Activated naive CD4-positive, alpha-beta T cell treated with anti-CD3 and anti-CD28 coated beads, Interleukin-2, amount 50 U/mL, for 16 hours (primary cell): ENCODE results near the gene SUMF1.

ENCODE experiments used
- DNase-seq: peaks from one replicate; pipeline ENCODE4 v3.0.0-alpha.2; 2020

SUMF1 gene

DNA sequence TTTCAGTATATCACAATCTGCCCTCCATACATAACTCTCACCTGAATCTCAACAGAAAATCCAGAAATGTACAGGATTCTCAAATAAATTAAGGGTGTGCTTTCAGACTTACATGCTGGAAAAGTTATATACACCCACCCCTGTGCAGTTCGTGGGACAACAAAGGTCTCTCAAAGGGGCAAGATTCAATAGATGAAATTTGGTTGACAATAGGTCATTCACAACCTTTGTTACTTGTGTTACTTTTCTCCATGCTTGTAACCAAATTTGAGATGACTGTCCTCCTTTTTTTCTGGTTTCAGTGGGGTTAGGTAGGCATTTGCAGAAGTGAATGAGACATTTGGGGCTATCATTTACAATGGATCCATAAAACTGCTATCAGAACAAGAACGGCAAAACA lies 91.2 kb downstream of the SUMF1 start:
- DNase-seq, result no peak

DNA sequence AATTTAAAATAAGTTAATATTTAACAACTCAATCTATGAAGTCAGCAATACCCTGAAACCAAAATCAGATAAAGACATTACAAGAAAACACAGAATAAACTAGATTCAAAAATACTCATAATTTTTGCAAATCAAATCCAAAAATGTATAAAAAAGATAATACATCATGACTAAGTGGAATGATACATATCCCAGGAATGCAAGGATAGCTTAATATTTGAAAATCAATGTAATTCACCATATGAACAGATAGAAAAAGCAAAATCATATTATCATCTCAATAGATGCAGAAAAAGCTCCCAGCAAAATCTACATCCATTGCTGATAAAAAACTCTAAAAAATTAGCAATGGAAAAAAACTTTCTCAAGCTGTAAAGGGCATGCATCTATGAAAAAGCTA lies 93.4 kb downstream of the SUMF1 start:
- no peak for DNase-seq

DNA sequence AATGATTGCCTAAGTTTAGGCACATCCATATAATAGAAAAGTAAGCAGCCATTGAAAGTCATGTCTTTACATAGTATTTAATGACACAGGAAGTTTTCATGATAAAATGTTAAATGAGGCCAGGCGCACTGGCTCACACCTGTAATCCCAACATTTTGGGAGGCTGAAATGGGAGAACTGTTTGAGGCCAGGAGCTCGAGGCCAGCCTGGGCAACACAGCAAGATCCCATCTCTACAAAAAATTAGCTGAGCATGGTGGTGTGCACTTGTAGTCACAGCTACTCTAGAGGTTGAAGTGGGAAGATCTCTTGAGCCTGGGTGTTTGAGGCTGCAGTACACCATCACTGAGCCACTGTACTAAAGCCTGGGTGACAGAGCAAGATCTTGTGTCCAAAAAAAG lies 104.5 kb downstream of the SUMF1 start:
- no peak for DNase-seq

DNA sequence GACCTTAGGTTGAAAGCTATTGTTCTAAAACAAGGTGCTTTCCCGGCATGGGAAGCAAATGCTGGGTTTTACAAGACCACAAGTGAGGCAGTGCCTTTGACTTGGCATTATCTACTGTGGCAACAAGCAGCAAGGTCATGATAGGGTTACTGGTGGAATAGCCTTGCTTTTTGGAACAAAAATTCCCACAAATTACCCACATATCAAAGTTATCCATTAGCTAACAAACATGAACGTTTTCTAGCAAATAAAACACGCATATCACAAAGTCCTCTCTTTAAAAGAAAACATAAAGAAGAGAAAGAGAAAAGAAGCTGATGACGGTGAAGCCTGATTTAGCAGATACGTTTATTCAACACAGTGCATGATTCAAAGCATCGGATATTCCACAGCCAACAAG lies 106.3 kb downstream of the SUMF1 start:
- no peak for DNase-seq

DNA sequence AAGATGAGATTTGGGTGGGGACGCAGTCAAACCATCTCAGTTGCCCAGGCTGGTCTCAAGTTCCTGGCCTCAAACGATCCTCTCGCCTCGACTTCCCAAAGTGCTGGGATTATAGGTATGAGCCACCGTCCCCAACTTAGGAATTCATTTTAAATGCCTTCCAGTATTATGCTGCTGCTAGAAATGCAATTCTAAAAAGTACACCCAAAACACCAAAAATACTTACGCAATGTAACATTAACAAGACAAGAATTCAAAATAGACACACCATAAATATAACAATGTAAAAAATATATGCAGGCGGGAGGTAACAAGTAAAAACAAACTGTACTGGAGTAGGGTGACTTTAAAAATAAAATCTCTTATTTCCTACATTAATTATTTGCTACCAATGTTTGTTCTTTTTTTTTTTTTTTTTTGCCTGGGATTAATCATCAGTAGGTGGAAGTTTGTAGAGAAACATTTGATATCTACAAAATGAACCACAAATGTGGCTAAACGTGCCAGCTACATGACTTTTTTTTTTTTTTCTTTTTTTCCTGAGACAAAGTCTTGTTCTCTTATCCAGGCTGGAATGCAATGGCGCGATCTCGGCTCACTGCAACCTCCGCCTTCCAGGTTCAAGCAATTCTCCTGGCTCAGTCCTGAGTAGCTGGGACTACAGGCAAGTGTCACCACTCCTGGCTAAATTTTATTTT lies 107.1 kb downstream of the SUMF1 start:
- no peak for DNase-seq

DNA sequence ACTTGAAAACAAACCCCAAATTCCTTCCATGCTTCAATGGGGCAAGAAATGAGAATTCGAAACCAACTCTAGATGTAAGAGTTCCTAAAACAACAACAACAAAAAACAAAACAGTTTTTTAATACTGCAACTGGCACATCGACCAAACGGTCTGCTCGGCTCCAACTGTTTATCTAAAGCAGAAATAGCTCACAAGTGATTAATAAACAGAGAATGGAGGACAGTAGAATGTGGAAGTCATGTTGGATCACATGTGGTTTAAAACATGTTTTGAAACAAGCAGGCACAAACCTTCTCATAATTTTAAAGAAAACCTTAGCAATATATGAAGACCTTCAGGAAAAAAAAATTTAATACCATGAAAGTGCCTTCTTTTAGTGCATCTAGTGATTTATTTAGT lies 108.8 kb downstream of the SUMF1 start:
- DNase-seq, result no peak

DNA sequence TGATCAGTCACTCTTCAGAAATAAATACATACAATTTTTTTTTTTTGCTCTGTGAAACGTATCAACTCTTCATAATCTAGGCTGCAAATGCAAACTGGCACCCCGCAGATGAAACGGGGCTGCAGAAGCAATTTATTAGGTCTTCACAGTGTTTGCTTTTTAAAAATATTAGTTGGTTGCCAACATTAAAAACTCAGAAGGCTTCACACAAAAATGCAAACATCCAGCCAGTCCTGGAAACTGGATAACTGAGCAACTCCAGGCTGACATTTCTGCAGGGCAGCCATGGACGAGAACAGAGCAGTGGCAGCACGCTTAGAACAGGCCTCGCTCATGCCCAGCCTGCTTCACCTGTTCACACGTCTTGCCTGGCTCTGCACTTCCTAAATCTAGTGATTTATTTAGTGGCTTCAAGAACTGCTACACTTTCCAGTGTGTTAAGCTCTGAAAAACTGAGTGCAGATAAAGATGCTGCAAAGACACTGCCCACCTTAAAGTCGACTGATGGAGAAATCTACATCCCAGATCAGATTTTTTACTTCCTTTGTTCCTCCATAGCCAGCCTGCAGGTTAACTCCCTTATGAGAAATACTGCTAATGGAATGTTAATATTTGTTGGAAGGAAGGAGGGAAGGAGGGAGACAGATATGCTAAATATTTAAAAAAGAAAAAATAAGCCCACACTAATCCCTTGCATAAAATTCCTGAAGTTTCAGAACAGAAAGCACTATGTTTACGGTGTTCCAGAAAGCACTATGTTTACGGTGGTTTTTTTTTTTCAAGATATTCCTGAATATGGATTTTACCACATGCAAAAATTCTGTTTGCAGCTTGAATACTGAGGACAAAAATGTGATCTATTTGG lies 110.3 kb downstream of the SUMF1 start:
- no peak for DNase-seq

DNA sequence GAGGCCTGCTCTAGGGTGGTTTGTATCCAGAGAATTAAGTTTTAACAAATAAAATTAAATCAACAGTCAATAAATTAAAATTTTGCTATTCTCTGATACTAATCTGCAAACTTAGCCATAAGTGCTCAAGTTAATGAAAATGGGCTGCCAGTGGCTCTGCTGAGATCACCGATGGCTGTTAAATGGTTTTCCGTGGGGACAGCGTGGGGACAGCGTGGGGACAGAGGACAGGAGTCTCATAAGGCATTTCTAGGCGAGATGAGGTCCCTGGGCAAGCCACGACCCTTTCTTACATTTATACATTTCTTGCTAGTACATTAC lies 110.9 kb downstream of the SUMF1 start:
- DNase-seq, result no peak

DNA sequence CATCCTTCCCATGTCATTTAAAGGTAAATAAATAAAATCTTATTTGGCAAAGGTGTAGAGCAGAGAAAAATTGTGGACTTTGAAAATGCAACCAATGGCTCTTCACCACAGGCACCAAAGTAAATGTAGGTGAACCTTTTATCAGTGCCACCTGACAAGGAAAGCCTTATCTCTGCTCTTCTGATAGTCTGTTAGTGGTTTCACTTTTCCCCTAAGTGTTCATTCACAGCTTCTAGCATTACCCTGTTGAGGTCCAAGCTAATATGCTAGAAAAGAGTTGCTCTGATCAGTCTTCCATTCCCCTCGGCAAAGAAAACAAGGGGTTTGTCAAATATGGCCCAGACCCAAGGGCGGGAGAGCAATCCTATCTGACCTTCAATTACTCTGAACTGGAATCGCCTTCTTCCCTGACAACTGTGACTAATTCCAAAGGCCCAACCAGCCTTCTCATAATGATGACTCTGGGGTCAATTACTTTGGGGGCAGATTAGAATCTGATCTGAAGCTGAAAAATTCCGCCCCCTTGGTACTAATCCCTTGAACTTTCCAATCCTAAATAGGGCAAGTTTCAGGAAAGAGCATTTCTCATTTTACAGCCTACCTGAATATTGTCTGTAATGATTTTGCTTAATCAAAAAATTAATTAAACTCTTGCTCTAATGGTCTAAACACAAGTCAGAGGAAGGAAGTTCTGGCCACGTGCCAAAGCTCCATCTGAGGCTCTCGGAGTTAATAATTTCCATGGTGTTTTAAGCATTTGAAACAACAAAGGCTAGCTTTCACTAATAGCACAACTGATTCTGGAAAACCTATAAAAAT lies 111.5 kb downstream of the SUMF1 start:
- DNase-seq, result no peak

DNA sequence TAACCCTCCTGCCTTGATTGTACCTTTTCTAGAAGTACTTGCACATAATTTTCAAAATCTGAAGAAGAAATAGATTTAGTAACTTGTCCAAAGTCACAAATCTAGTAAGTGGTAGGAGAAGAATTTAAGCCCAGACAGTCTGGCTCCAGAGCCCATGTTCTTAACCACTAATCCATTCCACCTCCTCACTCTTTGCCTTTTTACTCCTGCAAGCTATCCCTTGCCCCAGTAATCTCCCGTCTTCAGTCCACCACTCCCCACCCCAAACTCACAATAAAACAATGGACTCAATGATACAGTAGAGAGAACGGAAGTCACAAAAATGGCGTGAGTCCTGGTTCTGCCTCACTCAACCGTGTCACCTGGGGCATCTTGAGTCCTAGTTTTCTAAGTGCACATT lies 115.2 kb downstream of the SUMF1 start:
- no peak for DNase-seq

DNA sequence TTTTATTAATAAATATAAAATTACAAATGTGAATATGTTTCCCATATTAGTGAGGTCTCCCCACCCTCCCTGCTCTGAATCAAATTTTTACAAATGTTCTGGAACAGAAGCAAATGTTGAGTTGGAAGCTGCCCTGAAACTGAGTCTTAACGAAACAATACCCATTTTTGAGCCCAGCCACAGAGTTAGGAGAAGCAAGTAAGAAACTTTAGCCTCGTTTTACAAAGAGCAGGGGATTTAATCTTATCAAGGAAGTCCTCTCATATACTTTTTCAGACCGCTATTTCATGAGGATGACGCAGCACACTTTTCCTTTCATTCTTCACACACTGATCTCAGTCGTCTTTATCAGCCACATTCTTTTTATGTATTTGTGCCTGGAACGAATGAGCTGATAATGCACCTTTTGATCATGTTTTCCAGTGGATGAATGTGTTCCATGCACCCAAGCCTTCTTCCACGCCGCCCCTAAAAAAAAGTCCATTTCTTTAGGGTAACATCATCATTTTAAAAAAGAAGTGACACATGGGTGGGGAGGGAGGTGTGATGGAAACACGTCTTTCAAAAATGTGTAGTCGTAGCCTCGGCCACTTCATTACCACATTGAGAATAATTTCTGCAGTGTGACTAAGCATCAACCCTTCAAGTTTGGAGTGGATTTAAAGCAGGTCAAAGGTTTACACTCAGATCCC lies 115.8 kb downstream of the SUMF1 start:
- peak; percentile 45 for DNase-seq

DNA sequence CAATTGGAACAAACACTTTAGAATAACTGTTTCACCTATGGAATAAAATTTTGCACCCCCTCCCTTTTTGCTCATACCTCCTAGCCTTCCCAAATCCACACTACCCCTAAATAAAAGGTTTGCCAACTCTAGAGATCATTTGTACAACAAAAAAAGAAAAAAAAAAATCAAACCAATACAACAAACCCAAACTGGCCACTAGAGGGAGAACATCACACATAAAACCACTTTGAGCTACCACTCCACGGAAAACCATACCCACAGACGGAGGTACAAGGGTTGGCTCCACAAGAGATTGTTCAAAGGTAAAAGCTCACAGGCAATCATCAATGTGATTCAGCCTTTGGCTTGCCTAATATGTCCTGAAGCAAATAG lies 116.3 kb downstream of the SUMF1 start:
- peak; percentile 38 for DNase-seq

DNA sequence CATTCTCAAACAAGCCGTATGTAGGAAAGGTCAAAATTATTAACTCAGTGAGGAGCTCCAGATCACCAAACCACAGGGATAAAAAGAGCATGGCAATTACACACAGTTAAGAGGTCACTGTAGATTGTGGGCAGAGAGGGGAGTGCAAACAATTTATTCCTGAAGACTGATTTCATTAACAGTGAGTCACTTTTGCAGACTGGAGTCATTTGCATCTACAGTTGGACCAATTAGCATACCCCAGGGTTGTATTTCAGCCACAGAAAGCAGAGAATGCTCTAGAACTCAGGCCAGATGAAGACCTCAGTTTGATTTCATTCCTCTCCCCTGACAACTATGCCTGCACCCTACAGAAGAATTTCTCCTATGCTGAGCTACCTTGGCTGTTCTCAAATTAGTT lies 123.8 kb downstream of the SUMF1 start:
- DNase-seq, result no peak

DNA sequence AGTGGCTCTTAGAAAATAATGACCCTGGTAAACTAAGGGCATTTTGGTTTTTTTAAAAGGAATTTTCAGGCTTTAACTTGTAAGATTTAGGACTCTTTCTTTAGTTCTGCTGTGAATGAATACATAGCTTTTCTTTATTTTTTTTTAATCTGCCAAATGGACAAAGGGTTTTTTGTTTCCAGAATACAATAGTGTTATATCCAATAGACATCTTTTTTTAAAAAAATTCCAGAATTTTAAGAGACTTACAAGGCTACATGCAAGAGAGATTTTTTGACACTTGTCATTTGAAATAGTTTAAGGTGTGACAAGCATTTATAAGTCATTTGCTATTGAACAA lies 125.8 kb downstream of the SUMF1 start:
- DNase-seq, result no peak

DNA sequence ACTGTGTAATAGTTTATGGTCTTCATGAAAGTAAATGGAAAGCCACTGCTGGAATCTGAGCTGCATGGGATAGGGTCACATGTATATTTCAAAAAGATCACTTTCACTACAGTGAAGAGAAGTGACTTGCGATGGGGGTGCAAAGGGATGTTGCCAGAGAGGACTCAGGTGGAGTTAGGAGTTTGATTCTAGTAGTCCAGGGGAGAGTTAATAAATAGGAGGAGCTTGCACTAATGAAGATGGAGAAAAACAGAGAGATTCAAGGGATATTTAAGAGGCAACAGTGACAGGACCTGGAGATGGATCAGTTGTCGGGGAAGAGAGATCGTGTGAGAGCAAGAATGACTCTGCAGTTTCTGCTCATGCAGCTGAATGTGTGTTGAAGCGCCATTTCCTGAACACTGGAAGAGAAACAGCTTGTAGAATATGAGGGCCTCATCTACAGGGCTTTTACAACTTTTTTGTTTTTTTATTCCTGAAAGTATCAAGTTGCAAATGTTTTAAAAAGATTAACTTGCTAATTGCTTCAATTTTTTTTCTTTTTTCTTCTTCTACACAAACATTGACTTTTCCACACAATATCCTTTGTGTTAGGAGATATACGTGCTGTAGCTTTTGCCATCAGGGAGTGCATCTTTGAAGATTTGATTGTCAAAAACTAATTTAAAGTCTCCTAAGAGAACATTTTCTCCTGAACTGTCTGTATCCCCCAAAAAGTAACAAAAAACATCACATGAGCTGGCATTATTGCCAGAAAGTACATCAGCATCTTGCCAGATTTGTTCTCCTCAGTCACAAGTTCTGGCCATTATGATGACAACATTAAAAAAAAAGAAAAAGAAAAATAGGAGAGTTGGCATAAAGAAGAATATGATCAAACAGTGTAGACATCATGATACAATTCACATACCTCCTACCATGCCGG lies 126.4 kb downstream of the SUMF1 start:
- DNase-seq, result no peak

DNA sequence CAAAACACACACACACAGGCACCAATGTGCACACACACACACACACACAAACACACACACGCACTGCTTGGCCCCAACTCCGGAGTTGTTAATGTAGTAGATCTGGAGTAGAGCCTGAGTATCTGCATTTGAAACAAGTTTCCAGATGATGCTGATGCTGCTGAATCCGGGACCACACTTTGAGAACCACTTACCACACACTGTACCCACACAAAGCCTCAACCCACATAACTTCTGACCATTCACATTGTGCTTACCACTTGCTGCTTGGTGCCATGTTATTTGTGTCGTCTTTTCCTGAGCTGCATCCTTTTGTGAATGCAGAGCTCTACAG lies 127.0 kb downstream of the SUMF1 start:
- no peak for DNase-seq

DNA sequence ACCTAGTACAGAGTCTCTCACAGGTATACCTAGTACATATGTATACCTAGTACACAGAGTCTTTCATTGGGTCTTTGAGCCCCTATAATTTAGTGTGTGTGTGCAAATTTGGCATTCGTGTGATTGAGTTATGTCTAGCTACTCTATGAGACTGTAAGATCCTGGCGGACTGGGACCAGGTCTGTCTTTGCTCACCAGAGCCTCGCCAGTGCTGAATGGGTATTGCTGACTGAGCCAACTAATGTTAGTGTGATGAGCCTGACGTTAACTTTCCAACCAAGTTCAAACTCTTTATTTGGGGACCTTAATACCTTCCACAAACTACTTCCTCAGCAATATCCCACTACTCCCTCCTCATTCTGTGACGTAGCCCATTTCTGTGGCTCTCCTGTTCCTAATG lies 128.3 kb downstream of the SUMF1 start:
- no peak for DNase-seq

DNA sequence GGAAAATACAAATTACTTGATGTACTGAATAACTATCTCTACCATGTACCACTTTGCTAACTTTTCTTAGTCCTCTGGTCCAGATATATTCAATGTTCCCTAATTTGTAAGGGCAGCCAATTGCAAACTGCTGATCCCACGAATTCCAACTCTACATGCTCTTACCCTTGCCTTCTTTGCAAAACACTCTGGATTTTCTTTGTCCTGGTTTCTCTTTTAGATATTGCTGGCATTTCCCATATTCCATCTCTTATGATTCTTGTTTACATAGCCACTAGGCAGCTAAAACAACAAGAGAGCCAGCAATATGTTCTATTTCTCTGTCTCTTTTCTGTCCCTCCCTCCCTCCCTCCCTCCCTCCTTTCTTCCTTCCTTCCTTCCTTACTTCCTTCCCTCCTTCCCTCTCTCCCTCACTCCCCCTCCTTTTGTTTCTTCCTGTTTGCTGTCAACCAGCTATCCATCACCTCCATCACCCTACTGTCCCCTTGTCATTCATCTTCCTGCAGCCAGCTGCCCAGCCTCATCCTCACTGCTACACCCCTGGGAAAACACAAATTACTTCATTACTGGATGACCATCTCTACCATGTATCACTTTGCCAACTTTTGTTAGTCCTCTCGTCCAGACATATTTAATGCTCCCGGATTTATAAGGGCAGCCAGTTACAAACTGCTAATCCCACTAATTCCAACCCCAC lies 130.1 kb downstream of the SUMF1 start:
- DNase-seq, result no peak

DNA sequence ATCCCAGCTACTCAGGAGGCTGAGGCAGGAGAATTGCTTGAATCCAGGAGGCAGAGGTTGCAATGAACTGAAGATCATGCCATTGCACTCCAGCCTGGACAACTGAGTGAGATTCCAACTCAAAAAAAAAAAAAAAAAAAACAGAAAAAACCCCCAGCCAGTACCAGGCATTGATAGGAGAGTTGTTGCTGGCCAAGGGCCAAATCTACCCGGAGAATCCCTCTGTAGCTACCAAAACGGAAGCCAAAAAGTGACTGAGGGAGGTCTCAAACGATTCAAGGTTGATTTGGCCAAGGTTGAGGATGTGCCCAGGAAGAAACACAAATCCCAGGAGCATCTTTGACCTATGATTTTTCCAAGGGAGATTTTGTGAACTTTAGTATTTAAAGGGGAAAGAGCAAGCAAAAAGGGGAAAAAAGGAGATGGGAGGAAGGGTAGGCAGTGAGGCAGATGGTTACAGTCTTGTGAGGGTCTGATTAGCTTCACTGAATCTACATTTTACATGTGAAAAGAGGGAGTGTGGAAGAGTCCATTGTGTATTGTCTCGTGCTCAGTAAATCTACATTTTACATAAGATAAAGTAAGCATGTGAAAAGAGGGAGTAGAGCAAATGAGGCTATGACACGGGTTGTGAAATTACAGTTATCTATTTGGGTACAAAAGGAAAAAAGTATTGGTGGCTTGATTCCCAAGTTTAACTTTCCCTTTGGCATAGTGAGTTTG lies 131.1 kb downstream of the SUMF1 start:
- DNase-seq, result no peak

DNA sequence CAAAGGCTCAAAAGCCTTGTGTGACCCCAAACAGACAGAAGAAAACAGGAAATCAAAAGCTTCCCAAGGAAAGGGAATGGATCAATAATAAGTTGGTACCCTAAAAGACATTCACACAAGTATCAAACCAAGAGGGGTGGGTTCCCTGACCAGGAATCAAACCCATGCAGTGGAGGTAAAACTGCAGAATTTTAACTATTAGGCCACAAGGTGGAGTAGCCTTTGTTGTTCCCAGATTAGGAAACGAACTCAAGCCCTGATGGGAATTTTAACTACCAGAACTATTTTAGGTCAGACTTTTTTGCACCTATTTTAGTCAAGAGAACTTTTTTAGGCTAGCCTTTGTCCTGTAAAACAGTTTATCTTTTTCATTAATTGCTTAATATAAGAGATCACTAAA lies 132.5 kb downstream of the SUMF1 start:
- DNase-seq, result no peak

DNA sequence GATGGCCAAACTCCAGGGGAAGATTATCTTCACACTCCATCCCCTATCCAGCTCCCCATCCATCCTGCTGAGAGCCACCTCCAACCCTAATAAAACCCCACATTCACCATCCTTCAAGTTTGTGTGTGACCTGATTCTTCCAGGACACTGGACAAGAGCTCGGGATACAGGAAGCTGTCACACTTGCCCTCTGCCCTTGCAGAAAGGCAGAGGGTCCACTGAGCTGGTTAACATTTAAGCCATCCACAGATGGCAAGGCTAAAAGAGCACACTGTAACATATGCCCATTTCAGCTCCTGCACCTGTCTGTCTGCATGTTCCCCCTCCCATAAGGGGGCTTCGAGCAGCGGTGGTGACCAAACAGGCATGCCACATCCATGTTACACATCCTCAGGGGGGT lies 134.1 kb downstream of the SUMF1 start:
- DNase-seq, result no peak
